H1 (cell line): ENCODE measurements around the gene TTC4.

Source experiments
- ATF2 ChIP-seq: IDR thresholded peaks from 2 replicates; pipeline ENCODE4 v1.6.1; 2012; ENCODE audit warnings: low read length, inconsistent platforms
- CEBPB ChIP-seq: IDR thresholded peaks from 2 replicates; pipeline ENCODE4 v1.6.1; 2012; ENCODE audit warnings: low read depth, low read length
- CHD2 ChIP-seq: IDR thresholded peaks from 2 replicates; pipeline ENCODE4 v1.6.1; 2012; ENCODE audit warnings: low read length, improper control_type of control experiment
- CTCF ChIP-seq, 3 experiments: IDR thresholded peaks; 1 replicate in 2 of 3; 2 replicates in 1 of 3; pipeline versions ENCODE4 v1.5.1 to v1.6.1; 2011; ENCODE audit warnings: low read length in 3 of 3, mild to moderate bottlenecking in 3 of 3, inconsistent platforms in 2 of 3, low read depth in 1 of 3, moderate library complexity in 1 of 3; ENCODE audit not compliant: insufficient read depth in 1 of 3; ENCODE audit errors: control extremely low read depth in 1 of 3
- EZH2 ChIP-seq: fragments of 200-600 bp; sonication (generic); IDR thresholded peaks from 2 replicates; pipeline ENCODE4 v1.7.1; 2012; ENCODE audit warnings: low read depth, mild to moderate bottlenecking, moderate library complexity, low read length, inconsistent platforms; ENCODE audit not compliant: severe bottlenecking
- HDAC2 ChIP-seq, 2 experiments: fragments of 300-600 bp in 1 of 2; sonication (generic) in 1 of 2; IDR thresholded peaks; 2 replicates each; pipeline ENCODE4 v1.6.1; 2011 to 2012; ENCODE audit warnings: low read depth in 2 of 2, low read length in 2 of 2, mild to moderate bottlenecking in 2 of 2, moderate library complexity in 2 of 2, borderline replicate concordance in 1 of 2, inconsistent platforms in 1 of 2
- JUN ChIP-seq: IDR thresholded peaks from 2 replicates; pipeline ENCODE4 v1.6.1; 2011; ENCODE audit warnings: low read depth, mild to moderate bottlenecking, improper control_type of control experiment, low read length
- RFX5 ChIP-seq: IDR thresholded peaks from 2 replicates; pipeline ENCODE4 v1.6.1; 2011; ENCODE audit warnings: low read depth, low read length, improper control_type of control experiment, borderline replicate concordance

- TF ChIP-seq CTCF (IDR thresholded peaks at IDR 0.05; ENCODE audit: control extremely low read depth in 1 of 3, insufficient read depth in 1 of 3, low read depth in 1 of 3, low read length in 3 of 3) (no peak), JUN (no peak), CEBPB (no peak), HDAC2 (IDR thresholded peaks at IDR 0.05; ENCODE audit: borderline replicate concordance in 1 of 2, low read depth in 2 of 2, low read length in 2 of 2) (no peak), CHD2 (no peak), EZH2 (no peak), RFX5 (no peak), ATF2 (no peak)
These were observed 5.9 kb upstream of the TTC4 start for GRCh38 chr1:54709547-54710292.
